ENCODE measurements around the gene CLCN4.

DNA sequence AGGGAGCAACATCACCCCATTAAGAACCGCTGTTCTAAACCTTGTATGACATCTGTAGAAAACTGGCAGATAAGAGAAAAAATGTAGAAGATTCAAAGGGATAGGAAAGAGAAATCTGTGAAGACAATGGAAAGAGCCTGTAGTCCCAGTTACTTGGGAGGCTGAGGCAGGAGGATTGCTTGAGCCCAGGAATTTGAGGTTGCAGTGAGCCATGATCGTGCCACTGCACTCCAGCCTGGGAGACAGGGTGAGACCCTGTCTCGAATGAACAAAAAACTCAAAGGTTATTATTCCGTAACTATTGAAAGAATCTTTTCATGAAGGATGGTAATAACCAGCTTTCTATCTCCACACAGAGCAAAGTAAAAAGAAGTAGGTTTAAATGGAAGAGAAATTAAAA lies 1.6 kb upstream of the CLCN4 start:
- TF ChIP-seq, protein P1, sequence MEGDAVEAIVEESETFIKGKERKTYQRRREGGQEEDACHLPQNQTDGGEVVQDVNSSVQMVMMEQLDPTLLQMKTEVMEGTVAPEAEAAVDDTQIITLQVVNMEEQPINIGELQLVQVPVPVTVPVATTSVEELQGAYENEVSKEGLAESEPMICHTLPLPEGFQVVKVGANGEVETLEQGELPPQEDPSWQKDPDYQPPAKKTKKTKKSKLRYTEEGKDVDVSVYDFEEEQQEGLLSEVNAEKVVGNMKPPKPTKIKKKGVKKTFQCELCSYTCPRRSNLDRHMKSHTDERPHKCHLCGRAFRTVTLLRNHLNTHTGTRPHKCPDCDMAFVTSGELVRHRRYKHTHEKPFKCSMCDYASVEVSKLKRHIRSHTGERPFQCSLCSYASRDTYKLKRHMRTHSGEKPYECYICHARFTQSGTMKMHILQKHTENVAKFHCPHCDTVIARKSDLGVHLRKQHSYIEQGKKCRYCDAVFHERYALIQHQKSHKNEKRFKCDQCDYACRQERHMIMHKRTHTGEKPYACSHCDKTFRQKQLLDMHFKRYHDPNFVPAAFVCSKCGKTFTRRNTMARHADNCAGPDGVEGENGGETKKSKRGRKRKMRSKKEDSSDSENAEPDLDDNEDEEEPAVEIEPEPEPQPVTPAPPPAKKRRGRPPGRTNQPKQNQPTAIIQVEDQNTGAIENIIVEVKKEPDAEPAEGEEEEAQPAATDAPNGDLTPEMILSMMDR (IDR thresholded peaks at IDR 0.05; ENCODE audit: borderline replicate concordance, extremely low read depth, low read length, poor library complexity, severe bottlenecking), result no peak
- no peak for TF ChIP-seq EZH2 (IDR thresholded peaks at IDR 0.05; ENCODE audit: borderline replicate concordance, low read depth, low read length, severe bottlenecking)

Data from DND-41 (cell line).